DMS153 treated with DMSO at 0.1 percent for 48 hours (cell line): Measurements from ENCODE around the gene RAPGEF6.
"Not testable (repeated sequence)": the region's sequence is repeated elsewhere in the genome, so short reads cannot be mapped to it uniquely, and the experiment has no call there.

Experiments
- DNase-seq: peaks from one replicate; lab custom pipeline; 2025; ENCODE audit not compliant: unreplicated experiment; lab: John Stamatoyannopoulos, UW

The RAPGEF6 gene

GRCh38 chr5:131514316-131515283 lies 120.4 kb downstream of the RAPGEF6 start:
- DNase-seq: no peak

- DNase-seq: no peak
Measured at GRCh38 chr5:131513780-131514179, 121.2 kb downstream of the RAPGEF6 start.

GRCh38 chr5:131511934-131512333 lies 123.1 kb downstream of the RAPGEF6 start:
- no peak for DNase-seq

- DNase-seq: no peak
Measured at GRCh38 chr5:131509801-131510200, 125.2 kb downstream of the RAPGEF6 start.

- no peak for DNase-seq
Measured at GRCh38 chr5:131505237-131505908, 129.7 kb downstream of the RAPGEF6 start.

GRCh38 chr5:131496400-131496713 lies 138.7 kb downstream of the RAPGEF6 start:
- no peak for DNase-seq

- no peak for DNase-seq
Measured at GRCh38 chr5:131495536-131496399, 139.3 kb downstream of the RAPGEF6 start.

- DNase-seq: no peak
Measured at GRCh38 chr5:131491749-131492148, 143.3 kb downstream of the RAPGEF6 start.

GRCh38 chr5:131488463-131488862 lies 146.6 kb downstream of the RAPGEF6 start:
- DNase-seq: no peak

- DNase-seq: not testable (repeated sequence)
Measured at GRCh38 chr5:131487371-131487770, 147.7 kb downstream of the RAPGEF6 start.

- no peak for DNase-seq
Measured at GRCh38 chr5:131482617-131483016, 152.4 kb downstream of the RAPGEF6 start.

GRCh38 chr5:131481569-131481968 lies 153.5 kb downstream of the RAPGEF6 start:
- DNase-seq: no peak

- no peak for DNase-seq
Measured at GRCh38 chr5:131475541-131475941, 159.5 kb downstream of the RAPGEF6 start.

GRCh38 chr5:131473731-131474130 lies 161.3 kb downstream of the RAPGEF6 start:
- no peak for DNase-seq

GRCh38 chr5:131466171-131466766 lies 168.8 kb downstream of the RAPGEF6 start:
- no peak for DNase-seq

GRCh38 chr5:131463656-131464055 lies 171.4 kb downstream of the RAPGEF6 start:
- DNase-seq: no peak

GRCh38 chr5:131462454-131462853 lies 172.6 kb downstream of the RAPGEF6 start:
- no peak for DNase-seq

- DNase-seq: no peak
Measured at GRCh38 chr5:131461742-131462141, 173.3 kb downstream of the RAPGEF6 start.

- DNase-seq: no peak
Measured at GRCh38 chr5:131460867-131461572, 174.0 kb downstream of the RAPGEF6 start.

GRCh38 chr5:131460133-131460532 lies 174.9 kb downstream of the RAPGEF6 start:
- no peak for DNase-seq
